ENCODE measurements around the gene ZNF710. TPM values are rescaled to one million over a fixed set of nuclear protein-coding genes. Genes with fewer than 3 reads are reported as not detected.

ZNF710 gene
- total and polyA plus RNA-seq, 2 of the 13 experiments (the other 11 are each of a cell fraction or from before 2014, with no cell fraction given) = 4.7 to 20.6 TPM

DNA sequence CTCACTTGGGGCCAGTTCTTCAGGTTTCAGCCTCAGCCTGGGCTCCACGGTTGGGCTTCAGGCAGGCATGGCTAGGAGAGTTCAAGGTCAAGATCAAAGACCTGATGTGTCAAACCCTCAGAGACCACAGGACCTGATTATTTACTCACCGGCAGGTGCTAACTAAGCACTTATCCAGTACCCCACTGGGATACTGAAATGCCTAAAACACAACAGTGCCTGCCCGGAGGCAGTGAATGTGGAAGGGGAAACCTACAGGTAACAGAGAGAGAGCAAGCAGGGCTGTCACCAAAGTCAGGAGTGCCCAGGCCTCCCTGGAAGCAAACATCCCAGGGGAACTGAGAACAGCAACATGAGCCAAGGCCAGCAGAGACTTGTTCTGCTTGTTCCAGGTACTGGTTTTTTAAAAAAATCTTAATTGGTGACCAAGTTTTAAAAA is 94.4 kb downstream of the ZNF710 start (continued):
- TF ChIP-seq PITX1 (CRISPR knock-in tag; IDR thresholded peaks at IDR 0.05) (peak; percentile 38; the same call in 1 of the 2 replicates), RXRA (CRISPR knock-in tag; IDR thresholded peaks at IDR 0.05) (peak; percentile 90), PHF5A (CRISPR knock-in tag; IDR thresholded peaks at IDR 0.05; ENCODE audit: low read depth, unreplicated experiment) (no peak), ZNF75D (CRISPR knock-in tag; IDR thresholded peaks at IDR 0.05; ENCODE audit: borderline replicate concordance) (no peak), ZSCAN30 (CRISPR knock-in tag; IDR thresholded peaks at IDR 0.05) (no peak), ZBTB1 (CRISPR knock-in tag; IDR thresholded peaks at IDR 0.05; ENCODE audit: borderline replicate concordance) (no peak), ZNF883 (CRISPR knock-in tag; IDR thresholded peaks at IDR 0.05; ENCODE audit: not compliant biosample characterization) (no peak), SSRP1 (CRISPR knock-in tag; IDR thresholded peaks at IDR 0.05) (no peak), CHCHD3 (CRISPR knock-in tag; IDR thresholded peaks at IDR 0.05) (no peak), GABPB1 (CRISPR knock-in tag; IDR thresholded peaks at IDR 0.05) (no peak), ZNF460 (CRISPR knock-in tag; IDR thresholded peaks at IDR 0.05; ENCODE audit: borderline replicate concordance) (no peak), PHF21A (CRISPR knock-in tag; IDR thresholded peaks at IDR 0.05) (no peak), ZNF550 (CRISPR knock-in tag; IDR thresholded peaks at IDR 0.05; ENCODE audit: borderline replicate concordance) (no peak), AGO1 (IDR thresholded peaks at IDR 0.05; ENCODE audit: low read depth, low read length, poor library complexity, severe bottlenecking) (no peak), EP300 (IDR thresholded peaks at IDR 0.05; ENCODE audit: low read depth in 2 of 2, low read length in 2 of 2) (peak in 1 of 2 experiments; percentile 58; a peak in 2 of 4 replicates), EP300 (CRISPR knock-in tag; IDR thresholded peaks at IDR 0.05; ENCODE audit: borderline replicate concordance) (peak; percentile 35; the same call in 1 of the 2 replicates)
- TF ChIP-seq, protein P1, sequence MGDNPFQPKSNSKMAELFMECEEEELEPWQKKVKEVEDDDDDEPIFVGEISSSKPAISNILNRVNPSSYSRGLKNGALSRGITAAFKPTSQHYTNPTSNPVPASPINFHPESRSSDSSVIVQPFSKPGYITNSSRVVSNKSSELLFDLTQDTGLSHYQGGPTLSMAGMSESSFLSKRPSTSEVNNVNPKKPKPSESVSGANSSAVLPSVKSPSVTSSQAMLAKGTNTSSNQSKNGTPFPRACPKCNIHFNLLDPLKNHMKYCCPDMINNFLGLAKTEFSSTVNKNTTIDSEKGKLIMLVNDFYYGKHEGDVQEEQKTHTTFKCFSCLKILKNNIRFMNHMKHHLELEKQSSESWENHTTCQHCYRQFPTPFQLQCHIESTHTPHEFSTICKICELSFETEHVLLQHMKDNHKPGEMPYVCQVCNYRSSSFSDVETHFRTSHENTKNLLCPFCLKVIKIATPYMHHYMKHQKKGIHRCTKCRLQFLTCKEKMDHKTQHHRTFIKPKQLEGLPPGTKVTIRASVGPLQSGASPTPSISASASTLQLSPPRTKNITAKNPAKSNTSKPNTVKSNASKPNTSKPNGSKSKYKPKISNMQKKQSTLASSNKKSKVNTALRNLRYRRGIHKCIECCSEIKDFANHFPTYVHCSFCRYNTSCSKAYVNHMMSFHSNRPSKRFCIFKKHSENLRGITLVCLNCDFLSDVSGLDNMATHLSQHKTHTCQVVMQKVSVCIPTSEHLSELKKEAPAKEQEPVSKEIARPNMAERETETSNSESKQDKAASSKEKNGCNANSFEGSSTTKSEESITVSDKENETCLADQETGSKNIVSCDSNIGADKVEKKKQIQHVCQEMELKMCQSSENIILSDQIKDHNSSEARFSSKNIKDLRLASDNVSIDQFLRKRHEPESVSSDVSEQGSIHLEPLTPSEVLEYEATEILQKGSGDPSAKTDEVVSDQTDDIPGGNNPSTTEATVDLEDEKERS (CRISPR knock-in tag; IDR thresholded peaks at IDR 0.05) = no peak
- TF ChIP-seq, protein P2, sequence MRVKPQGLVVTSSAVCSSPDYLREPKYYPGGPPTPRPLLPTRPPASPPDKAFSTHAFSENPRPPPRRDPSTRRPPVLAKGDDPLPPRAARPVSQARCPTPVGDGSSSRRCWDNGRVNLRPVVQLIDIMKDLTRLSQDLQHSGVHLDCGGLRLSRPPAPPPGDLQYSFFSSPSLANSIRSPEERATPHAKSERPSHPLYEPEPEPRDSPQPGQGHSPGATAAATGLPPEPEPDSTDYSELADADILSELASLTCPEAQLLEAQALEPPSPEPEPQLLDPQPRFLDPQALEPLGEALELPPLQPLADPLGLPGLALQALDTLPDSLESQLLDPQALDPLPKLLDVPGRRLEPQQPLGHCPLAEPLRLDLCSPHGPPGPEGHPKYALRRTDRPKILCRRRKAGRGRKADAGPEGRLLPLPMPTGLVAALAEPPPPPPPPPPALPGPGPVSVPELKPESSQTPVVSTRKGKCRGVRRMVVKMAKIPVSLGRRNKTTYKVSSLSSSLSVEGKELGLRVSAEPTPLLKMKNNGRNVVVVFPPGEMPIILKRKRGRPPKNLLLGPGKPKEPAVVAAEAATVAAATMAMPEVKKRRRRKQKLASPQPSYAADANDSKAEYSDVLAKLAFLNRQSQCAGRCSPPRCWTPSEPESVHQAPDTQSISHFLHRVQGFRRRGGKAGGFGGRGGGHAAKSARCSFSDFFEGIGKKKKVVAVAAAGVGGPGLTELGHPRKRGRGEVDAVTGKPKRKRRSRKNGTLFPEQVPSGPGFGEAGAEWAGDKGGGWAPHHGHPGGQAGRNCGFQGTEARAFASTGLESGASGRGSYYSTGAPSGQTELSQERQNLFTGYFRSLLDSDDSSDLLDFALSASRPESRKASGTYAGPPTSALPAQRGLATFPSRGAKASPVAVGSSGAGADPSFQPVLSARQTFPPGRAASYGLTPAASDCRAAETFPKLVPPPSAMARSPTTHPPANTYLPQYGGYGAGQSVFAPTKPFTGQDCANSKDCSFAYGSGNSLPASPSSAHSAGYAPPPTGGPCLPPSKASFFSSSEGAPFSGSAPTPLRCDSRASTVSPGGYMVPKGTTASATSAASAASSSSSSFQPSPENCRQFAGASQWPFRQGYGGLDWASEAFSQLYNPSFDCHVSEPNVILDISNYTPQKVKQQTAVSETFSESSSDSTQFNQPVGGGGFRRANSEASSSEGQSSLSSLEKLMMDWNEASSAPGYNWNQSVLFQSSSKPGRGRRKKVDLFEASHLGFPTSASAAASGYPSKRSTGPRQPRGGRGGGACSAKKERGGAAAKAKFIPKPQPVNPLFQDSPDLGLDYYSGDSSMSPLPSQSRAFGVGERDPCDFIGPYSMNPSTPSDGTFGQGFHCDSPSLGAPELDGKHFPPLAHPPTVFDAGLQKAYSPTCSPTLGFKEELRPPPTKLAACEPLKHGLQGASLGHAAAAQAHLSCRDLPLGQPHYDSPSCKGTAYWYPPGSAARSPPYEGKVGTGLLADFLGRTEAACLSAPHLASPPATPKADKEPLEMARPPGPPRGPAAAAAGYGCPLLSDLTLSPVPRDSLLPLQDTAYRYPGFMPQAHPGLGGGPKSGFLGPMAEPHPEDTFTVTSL (CRISPR knock-in tag; IDR thresholded peaks at IDR 0.05; ENCODE audit: borderline replicate concordance) = no peak
- TF ChIP-seq, protein P3, sequence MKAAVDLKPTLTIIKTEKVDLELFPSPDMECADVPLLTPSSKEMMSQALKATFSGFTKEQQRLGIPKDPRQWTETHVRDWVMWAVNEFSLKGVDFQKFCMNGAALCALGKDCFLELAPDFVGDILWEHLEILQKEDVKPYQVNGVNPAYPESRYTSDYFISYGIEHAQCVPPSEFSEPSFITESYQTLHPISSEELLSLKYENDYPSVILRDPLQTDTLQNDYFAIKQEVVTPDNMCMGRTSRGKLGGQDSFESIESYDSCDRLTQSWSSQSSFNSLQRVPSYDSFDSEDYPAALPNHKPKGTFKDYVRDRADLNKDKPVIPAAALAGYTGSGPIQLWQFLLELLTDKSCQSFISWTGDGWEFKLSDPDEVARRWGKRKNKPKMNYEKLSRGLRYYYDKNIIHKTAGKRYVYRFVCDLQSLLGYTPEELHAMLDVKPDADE (CRISPR knock-in tag; IDR thresholded peaks at IDR 0.05) = no peak
- TF ChIP-seq, protein P4, sequence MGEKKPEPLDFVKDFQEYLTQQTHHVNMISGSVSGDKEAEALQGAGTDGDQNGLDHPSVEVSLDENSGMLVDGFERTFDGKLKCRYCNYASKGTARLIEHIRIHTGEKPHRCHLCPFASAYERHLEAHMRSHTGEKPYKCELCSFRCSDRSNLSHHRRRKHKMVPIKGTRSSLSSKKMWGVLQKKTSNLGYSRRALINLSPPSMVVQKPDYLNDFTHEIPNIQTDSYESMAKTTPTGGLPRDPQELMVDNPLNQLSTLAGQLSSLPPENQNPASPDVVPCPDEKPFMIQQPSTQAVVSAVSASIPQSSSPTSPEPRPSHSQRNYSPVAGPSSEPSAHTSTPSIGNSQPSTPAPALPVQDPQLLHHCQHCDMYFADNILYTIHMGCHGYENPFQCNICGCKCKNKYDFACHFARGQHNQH (CRISPR knock-in tag; IDR thresholded peaks at IDR 0.05) = 0 out of 2 replicates have a peak, but pooled peaks have one; percentile 60

Data from HepG2 (cell line).